Type B pancreatic cell (in vitro differentiated cells): ENCODE measurements around the gene NDUFS2. TPM values are rescaled to one million over a fixed set of nuclear protein-coding genes. Genes with fewer than 3 reads are reported as not detected.

Experiments used
- microRNA-seq: library from miRNA; unstranded; fragments of <30 nt; microRNA quantifications from one replicate; pipeline ENCODE4, GENCODE V29; 2020
- total RNA-seq: library from RNA; stranded (reverse); gene quantifications from 2 replicates; pipeline ENCODE4 v1.2.1, GENCODE V29; 2021; ENCODE audit warnings: low replicate concordance

Gene NDUFS2
- total RNA-seq, 1 donor from 2014 or later, result 93.1 TPM

Small RNA genes lying within 50 kb of the gene (microRNA-seq; reads per million reads assigned to microRNA genes)
- gene MIR5187, result not detected

Other genes starting within 250 kb of the NDUFS2 start
- gene ITLN2, start 247.6 kb upstream of the NDUFS2 start, total RNA-seq, result 0.99 and 1.7 TPM in 2 replicates
- gene F11R, start 181.2 kb upstream of the NDUFS2 start, total RNA-seq, result 66.8 and 147 TPM in 2 replicates
- 40.8 and 98.0 TPM in 2 replicates for gene TSTD1, start 163.4 kb upstream of the NDUFS2 start, total RNA-seq
- gene USF1, start 156.4 kb upstream of the NDUFS2 start, total RNA-seq, result 62.2 and 79.1 TPM in 2 replicates
- gene ARHGAP30, start 132.5 kb upstream of the NDUFS2 start, total RNA-seq, result 1.3 and 3.3 TPM in 2 replicates
- gene NECTIN4, start 112.8 kb upstream of the NDUFS2 start, total RNA-seq, result 57.7 and 193 TPM in 2 replicates
- 14.1 and 14.3 TPM in 2 replicates for gene KLHDC9, start 104.0 kb upstream of the NDUFS2 start, total RNA-seq
- 41.1 and 50.9 TPM in 2 replicates for gene PFDN2, start 84.3 kb upstream of the NDUFS2 start, total RNA-seq
- 42.4 and 47.5 TPM in 2 replicates for gene NIT1, start 84.3 kb upstream of the NDUFS2 start, total RNA-seq
- 31.3 and 41.0 TPM in 2 replicates for gene DEDD, start 69.7 kb upstream of the NDUFS2 start, total RNA-seq
- 90.3 and 103 TPM in 2 replicates for gene UFC1, start 48.4 kb upstream of the NDUFS2 start, total RNA-seq
- gene USP21, start 42.9 kb upstream of the NDUFS2 start, total RNA-seq, result 31.6 and 45.7 TPM in 2 replicates
- 25.7 and 43.6 TPM in 2 replicates for gene PPOX, start 35.9 kb upstream of the NDUFS2 start, total RNA-seq
- 42.4 and 48.5 TPM in 2 replicates for gene B4GALT3, start 24.9 kb upstream of the NDUFS2 start, total RNA-seq
- 0.10 and 2.5 TPM in 2 replicates for gene ADAMTS4, start 3.3 kb upstream of the NDUFS2 start, total RNA-seq
- gene FCER1G, start 12.9 kb downstream of the NDUFS2 start, total RNA-seq, result 0.80 TPM in 1 of 2 replicates, not detected in the other
- 39.5 and 238 TPM in 2 replicates for gene APOA2, start 21.3 kb downstream of the NDUFS2 start, total RNA-seq
- gene TOMM40L, start 23.7 kb downstream of the NDUFS2 start, total RNA-seq, result 13.6 and 13.7 TPM in 2 replicates
- not detected in 2 replicates for gene NR1I3, start 35.8 kb downstream of the NDUFS2 start, total RNA-seq
- 1.0 and 3.4 TPM in 2 replicates for gene PCP4L1, start 56.4 kb downstream of the NDUFS2 start, total RNA-seq
- 0.76 and 3.6 TPM in 2 replicates for gene MPZ, start 107.6 kb downstream of the NDUFS2 start, total RNA-seq
- gene SDHC, start 112.0 kb downstream of the NDUFS2 start, total RNA-seq, result 206 and 235 TPM in 2 replicates
- 0.76 and 13.5 TPM in 2 replicates for gene CFAP126, start 165.5 kb downstream of the NDUFS2 start, total RNA-seq